SH-SY5Y (cell line): ENCODE data around the gene M6PR.

Source experiments
- GATA2 ChIP-seq: IDR thresholded peaks from 2 replicates; pipeline ENCODE4 v1.6.1; 2011; ENCODE audit warnings: mild to moderate bottlenecking, low read depth, low read length
- GATA3 ChIP-seq: IDR thresholded peaks from 2 replicates; pipeline ENCODE4 v1.6.1; 2011; ENCODE audit warnings: low read depth, mild to moderate bottlenecking, low read length, moderate library complexity

- TF ChIP-seq GATA2 (no peak), GATA3 (no peak)
These were observed 37.7 kb downstream of the M6PR start for GRCh38 chr12:8911606-8912268.
